Mammary epithelial cell (primary cell): Measurements from ENCODE around the gene P4HA1.

ENCODE experiments used
- EZH2 ChIP-seq: IDR thresholded peaks from 2 replicates; pipeline ENCODE4 v1.6.1; 2012; ENCODE audit warnings: low read length, inconsistent platforms, borderline replicate concordance
- TF ChIP-seq, protein P1 (sequence below), 2 donors: IDR thresholded peaks in 1 of 2; conservative IDR thresholded peaks in 1 of 2; 2 replicates each; pipeline ENCODE4 v1.5.1; 2011 to 2012; ENCODE audit warnings: inconsistent platforms in 2 of 2, low read length in 2 of 2, mild to moderate bottlenecking in 2 of 2, control low read depth in 1 of 2, low read depth in 1 of 2; ENCODE audit not compliant: insufficient read depth in 1 of 2; ENCODE audit errors: extremely low read depth in 1 of 2

DNA sequence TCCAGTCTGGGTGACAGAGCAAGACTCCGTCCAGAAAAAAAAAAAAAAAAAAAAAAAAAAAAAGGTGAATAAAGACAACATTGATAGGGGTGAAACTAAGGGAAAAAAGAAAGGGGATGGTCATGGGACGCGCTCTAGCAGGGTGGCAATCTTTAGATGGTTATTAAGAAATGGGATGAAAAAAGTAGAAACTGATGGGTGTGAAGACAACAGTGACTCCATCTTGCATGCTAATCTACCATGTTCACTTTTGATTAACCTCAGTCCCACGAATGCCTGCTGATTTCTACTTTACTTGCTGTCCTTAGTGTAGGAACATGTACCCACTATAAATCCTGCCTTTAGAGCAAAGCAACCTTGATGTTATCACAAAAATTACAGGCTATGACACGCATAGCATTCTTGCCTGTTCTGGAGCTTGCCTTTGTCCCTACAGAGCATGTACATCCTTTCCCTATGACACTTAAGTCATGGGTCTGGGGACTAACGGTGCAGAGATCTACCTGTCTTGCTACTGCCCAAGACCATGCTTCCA lies 38.5 kb downstream of the P4HA1 start:
- TF ChIP-seq, protein P1, sequence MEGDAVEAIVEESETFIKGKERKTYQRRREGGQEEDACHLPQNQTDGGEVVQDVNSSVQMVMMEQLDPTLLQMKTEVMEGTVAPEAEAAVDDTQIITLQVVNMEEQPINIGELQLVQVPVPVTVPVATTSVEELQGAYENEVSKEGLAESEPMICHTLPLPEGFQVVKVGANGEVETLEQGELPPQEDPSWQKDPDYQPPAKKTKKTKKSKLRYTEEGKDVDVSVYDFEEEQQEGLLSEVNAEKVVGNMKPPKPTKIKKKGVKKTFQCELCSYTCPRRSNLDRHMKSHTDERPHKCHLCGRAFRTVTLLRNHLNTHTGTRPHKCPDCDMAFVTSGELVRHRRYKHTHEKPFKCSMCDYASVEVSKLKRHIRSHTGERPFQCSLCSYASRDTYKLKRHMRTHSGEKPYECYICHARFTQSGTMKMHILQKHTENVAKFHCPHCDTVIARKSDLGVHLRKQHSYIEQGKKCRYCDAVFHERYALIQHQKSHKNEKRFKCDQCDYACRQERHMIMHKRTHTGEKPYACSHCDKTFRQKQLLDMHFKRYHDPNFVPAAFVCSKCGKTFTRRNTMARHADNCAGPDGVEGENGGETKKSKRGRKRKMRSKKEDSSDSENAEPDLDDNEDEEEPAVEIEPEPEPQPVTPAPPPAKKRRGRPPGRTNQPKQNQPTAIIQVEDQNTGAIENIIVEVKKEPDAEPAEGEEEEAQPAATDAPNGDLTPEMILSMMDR (conservative IDR thresholded peaks at IDR 0.05 in 1 of 2, IDR thresholded peaks at IDR 0.05 in 1 of 2; ENCODE audit: extremely low read depth in 1 of 2, insufficient read depth in 1 of 2, low read depth in 1 of 2, low read length in 2 of 2) = no peak
- no peak for TF ChIP-seq EZH2
